SK-N-SH treated with all-trans-retinoic acid at 6 μM for 48 hours (cell line): ENCODE measurements around the gene ADAMTS2.

ENCODE experiments used
- ARNTL ChIP-seq: fragments of 450-650 bp; formaldehyde crosslinking; IDR thresholded peaks from 2 replicates; pipeline ENCODE4 v1.5.0; 2020; ENCODE audit warnings: low read depth, mild to moderate bottlenecking, moderate library complexity, borderline replicate concordance
- BACH2 ChIP-seq: fragments of 250-450 bp; sonication (Bioruptor Pico); IDR thresholded peaks from 2 replicates; pipeline ENCODE4 v1.9.0; 2021; ENCODE audit warnings: mild to moderate bottlenecking, borderline replicate concordance
- ESRRG ChIP-seq: fragments of 250-450 bp; sonication (Bioruptor Pico); IDR thresholded peaks from 2 replicates; pipeline ENCODE4 v1.6.1; 2021; ENCODE audit warnings: mild to moderate bottlenecking
- OSR1 ChIP-seq: fragments of 250-450 bp; sonication (Bioruptor Pico); IDR thresholded peaks from 2 replicates; pipeline ENCODE4 v1.8.0; 2022; ENCODE audit warnings: moderate library complexity, mild to moderate bottlenecking, inconsistent platforms
- RARB ChIP-seq: fragments of 250-450 bp; sonication (Bioruptor Pico); IDR thresholded peaks from 2 replicates; pipeline ENCODE4 v1.8.0; 2021; ENCODE audit warnings: mild to moderate bottlenecking, moderate library complexity
- SNAI2 ChIP-seq: fragments of 250-450 bp; sonication (Bioruptor Pico); IDR thresholded peaks from 2 replicates; pipeline ENCODE4 v1.5.0; 2020; ENCODE audit warnings: mild to moderate bottlenecking, moderate library complexity
- TOX ChIP-seq: fragments of 250-450 bp; sonication (Bioruptor Pico); IDR thresholded peaks from 2 replicates; pipeline ENCODE4 v1.8.0; 2021; ENCODE audit warnings: mild to moderate bottlenecking, moderate library complexity, borderline replicate concordance
- ZFP3 ChIP-seq: fragments of 250-450 bp; sonication (Bioruptor Pico); IDR thresholded peaks from 2 replicates; pipeline ENCODE4 v1.5.0; 2020; ENCODE audit warnings: mild to moderate bottlenecking, moderate library complexity
- ZFP30 ChIP-seq: fragments of 450-650 bp; formaldehyde crosslinking; IDR thresholded peaks from 2 replicates; pipeline ENCODE4 v1.5.0; 2022; ENCODE audit warnings: mild to moderate bottlenecking, moderate library complexity
- ZNF565 ChIP-seq: fragments of 450-650 bp; formaldehyde crosslinking; conservative IDR thresholded peaks from 2 replicates; pipeline ENCODE4 v1.5.0; 2020; ENCODE audit warnings: low read depth, mild to moderate bottlenecking, moderate library complexity
- ZNF70 ChIP-seq: fragments of 450-650 bp; formaldehyde crosslinking; IDR thresholded peaks from 2 replicates; pipeline ENCODE4 v1.5.0; 2020; ENCODE audit warnings: mild to moderate bottlenecking, moderate library complexity
- ZNF8 ChIP-seq: fragments of 450-650 bp; formaldehyde crosslinking; IDR thresholded peaks from 2 replicates; pipeline ENCODE4 v1.5.0; 2020; ENCODE audit warnings: mild to moderate bottlenecking, moderate library complexity
- TF ChIP-seq, protein P1 (sequence below): fragments of 250-450 bp; sonication (Bioruptor Pico); IDR thresholded peaks from 2 replicates; pipeline ENCODE4 v1.5.1; 2020; ENCODE audit warnings: low read depth, mild to moderate bottlenecking, moderate library complexity
- TF ChIP-seq, protein P2 (sequence below): fragments of 250-450 bp; sonication (Bioruptor Pico); IDR thresholded peaks from 2 replicates; pipeline ENCODE4 v1.8.0; 2020; ENCODE audit warnings: mild to moderate bottlenecking, moderate library complexity, borderline replicate concordance

DNA sequence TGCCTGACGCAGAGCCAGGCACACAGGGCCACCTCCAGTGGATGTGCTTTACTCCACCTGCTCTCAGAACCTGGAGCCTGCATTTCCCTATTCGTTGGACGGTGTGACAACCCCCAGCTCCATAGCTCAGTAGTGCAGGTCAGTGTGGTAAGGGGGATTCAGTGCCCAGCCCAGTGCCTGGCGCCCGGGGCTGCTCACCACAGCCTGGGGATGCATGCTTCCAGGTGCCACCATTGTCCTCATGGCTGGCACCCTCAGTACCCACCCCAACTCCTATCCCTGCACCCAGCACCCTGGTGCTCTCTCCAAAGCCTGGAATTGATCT lies 32.8 kb upstream of the ADAMTS2 start:
- no peak for TF ChIP-seq ZNF70
- no peak for TF ChIP-seq ZFP30
- TF ChIP-seq ZFP3 (CRISPR knock-in tag) = no peak
- no peak for TF ChIP-seq RARB (CRISPR knock-in tag)
- no peak for TF ChIP-seq SNAI2 (CRISPR knock-in tag)
- TF ChIP-seq BACH2 (CRISPR knock-in tag) = no peak
- TF ChIP-seq, protein P1, sequence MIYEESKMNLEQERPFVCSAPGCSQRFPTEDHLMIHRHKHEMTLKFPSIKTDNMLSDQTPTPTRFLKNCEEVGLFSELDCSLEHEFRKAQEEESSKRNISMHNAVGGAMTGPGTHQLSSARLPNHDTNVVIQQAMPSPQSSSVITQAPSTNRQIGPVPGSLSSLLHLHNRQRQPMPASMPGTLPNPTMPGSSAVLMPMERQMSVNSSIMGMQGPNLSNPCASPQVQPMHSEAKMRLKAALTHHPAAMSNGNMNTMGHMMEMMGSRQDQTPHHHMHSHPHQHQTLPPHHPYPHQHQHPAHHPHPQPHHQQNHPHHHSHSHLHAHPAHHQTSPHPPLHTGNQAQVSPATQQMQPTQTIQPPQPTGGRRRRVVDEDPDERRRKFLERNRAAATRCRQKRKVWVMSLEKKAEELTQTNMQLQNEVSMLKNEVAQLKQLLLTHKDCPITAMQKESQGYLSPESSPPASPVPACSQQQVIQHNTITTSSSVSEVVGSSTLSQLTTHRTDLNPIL (CRISPR knock-in tag) = no peak
- TF ChIP-seq ZNF565 (CRISPR knock-in tag) = no peak
- no peak for TF ChIP-seq ARNTL (CRISPR knock-in tag)
- no peak for TF ChIP-seq TOX
- TF ChIP-seq, protein P2, sequence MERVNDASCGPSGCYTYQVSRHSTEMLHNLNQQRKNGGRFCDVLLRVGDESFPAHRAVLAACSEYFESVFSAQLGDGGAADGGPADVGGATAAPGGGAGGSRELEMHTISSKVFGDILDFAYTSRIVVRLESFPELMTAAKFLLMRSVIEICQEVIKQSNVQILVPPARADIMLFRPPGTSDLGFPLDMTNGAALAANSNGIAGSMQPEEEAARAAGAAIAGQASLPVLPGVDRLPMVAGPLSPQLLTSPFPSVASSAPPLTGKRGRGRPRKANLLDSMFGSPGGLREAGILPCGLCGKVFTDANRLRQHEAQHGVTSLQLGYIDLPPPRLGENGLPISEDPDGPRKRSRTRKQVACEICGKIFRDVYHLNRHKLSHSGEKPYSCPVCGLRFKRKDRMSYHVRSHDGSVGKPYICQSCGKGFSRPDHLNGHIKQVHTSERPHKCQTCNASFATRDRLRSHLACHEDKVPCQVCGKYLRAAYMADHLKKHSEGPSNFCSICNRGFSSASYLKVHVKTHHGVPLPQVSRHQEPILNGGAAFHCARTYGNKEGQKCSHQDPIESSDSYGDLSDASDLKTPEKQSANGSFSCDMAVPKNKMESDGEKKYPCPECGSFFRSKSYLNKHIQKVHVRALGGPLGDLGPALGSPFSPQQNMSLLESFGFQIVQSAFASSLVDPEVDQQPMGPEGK (CRISPR knock-in tag) = no peak
- no peak for TF ChIP-seq ZNF8 (CRISPR knock-in tag)
- TF ChIP-seq ESRRG (CRISPR knock-in tag) = no peak
- no peak for TF ChIP-seq OSR1
